ENCODE results near the gene SYNGR2. TPM values are rescaled to one million over a fixed set of nuclear protein-coding genes. Genes with fewer than 3 reads are reported as not detected.
"Not testable (repeated sequence)": the region's sequence is repeated elsewhere in the genome, so short reads cannot be mapped to it uniquely, and the experiment has no call there.

SYNGR2 gene
- polyA plus RNA-seq, 3 donors = 52.8 to 75.7 (median 63.8) TPM

DNA sequence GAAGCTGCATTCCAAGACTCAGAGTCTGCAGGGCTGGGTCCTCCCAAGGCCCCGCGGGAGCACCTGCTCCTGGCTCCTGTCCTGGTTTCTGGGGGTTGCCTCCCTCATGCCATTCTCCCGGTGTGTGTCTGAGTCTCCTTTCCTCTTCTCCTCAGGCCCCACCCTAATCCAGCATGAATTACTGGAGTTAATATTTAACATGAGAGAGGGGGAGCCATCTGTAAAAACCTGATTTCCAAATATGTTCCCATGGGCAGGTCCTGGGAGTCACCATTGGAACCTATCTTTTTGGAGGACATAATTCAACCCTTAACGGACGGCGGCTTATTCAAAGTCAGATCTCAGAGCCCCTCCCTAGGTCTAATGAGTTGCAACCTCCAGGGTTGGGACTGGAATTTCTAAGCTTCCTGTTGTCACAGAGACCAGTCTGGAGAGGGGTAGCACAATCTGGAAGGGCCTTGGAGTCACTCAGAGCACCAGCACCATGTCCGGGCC lies 16.8 kb upstream of the SYNGR2 start:
- DNase-seq (ENCODE audit: extremely low read depth in 1 of 11, low read depth in 9 of 11, low spot score in 4 of 11) = no peak

- no peak for DNase-seq (ENCODE audit: extremely low read depth in 1 of 11, low read depth in 9 of 11, low spot score in 4 of 11)
These were observed 13.2 kb upstream of the SYNGR2 start for GRCh38 chr17:78154903-78155811.

DNA sequence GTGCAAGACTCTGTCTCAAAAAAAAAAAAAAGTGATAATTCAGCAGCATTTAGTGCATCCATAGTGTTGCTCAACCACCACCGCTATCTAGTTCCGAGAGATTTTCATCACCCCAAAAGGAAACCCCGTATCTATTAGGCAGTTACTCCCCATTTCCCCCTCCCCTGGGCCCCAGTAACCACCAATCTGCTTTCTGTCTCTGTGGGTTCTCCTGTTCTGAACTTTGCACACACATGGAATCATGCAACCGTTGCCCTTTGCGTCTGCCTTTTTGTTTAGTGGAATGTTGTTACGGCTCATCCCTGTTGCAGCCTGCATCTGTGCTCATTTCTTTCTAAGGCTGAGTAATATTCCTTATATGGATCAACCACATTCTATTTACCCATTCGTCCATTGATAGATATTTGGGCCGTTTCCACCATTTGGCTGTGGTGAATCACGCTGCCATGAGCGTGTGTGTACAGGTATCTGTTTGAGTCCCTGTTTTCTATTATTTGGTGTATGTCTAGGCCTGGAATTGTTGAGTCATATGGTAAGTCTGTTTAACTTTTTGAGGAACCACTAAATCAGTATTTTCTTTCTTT lies 8.7 kb upstream of the SYNGR2 start:
- DNase-seq (ENCODE audit: extremely low read depth in 1 of 11, low read depth in 9 of 11, low spot score in 4 of 11) = no peak

GRCh38 chr17:78163881-78164747 lies 4.3 kb upstream of the SYNGR2 start:
- no peak for DNase-seq (ENCODE audit: extremely low read depth in 1 of 11, low read depth in 9 of 11, low spot score in 4 of 11)

DNA sequence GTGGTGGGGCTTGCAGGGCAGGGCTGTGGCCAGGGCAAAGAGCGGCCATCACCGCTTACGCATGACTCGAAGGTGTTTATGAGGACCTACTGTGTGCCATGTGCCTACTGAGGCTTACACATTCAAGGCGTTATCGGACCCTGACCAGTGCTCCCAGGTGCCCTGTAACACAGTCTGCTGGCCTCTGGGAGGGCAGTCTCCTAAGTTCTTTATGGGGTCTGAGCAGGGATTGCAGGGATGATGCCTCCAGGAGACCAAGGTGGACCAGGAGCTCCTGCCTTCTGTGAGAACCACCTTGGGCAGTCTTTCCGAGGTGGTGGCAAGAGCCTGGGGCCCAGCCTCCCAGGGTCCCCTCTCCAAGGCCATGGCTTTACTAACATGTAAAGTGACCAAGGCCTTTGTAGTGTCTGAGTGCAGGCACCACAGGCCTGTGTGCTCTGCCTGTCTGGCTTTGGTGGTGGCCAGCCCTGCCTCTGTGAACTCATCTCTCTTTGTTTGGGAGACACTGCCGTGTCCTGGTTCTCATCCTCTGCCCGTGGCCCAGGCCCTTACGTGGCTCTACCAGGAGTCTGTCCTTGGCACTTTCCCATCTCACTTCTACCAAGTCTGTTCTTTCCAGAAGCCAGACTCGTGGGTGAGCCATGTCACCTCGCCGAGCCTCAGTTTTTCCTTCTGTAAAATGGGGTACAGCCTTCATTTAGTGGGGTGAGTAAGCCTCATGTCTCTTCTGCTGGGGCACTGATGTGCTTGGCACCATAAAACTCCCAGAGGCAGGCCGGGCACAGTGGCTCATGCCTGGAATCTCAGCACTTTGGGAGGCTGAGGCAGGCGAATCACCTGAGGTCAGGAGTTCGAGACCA lies 3.4 kb upstream of the SYNGR2 start:
- no peak for DNase-seq (ENCODE audit: extremely low read depth in 1 of 11, low read depth in 9 of 11, low spot score in 4 of 11)

GRCh38 chr17:78166416-78166815 lies 2.0 kb upstream of the SYNGR2 start:
- DNase-seq (ENCODE audit: extremely low read depth in 1 of 11, low read depth in 9 of 11, low spot score in 4 of 11) = no peak

- no peak for DNase-seq (ENCODE audit: extremely low read depth in 1 of 11, low read depth in 9 of 11, low spot score in 4 of 11)
These were observed 767 bp downstream of the SYNGR2 start for GRCh38 chr17:78168903-78169793.

- DNase-seq (ENCODE audit: extremely low read depth in 1 of 11, low read depth in 9 of 11, low spot score in 4 of 11) = no peak
These were observed 2.6 kb downstream of the SYNGR2 start for GRCh38 chr17:78170692-78171590.

DNA sequence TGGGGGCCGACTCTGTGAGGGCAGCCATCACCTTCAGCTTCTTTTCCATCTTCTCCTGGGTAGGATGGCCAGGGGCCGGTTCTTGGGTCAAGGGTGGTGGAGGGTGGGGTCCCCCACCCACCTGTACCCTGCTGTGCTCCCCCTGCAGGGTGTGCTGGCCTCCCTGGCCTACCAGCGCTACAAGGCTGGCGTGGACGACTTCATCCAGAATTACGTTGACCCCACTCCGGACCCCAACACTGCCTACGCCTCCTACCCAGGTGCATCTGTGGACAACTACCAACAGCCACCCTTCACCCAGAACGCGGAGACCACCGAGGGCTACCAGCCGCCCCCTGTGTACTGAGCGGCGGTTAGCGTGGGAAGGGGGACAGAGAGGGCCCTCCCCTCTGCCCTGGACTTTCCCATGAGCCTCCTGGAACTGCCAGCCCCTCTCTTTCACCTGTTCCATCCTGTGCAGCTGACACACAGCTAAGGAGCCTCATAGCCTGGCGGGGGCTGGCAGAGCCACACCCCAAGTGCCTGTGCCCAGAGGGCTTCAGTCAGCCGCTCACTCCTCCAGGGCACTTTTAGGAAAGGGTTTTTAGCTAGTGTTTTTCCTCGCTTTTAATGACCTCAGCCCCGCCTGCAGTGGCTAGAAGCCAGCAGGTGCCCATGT lies 3.3 kb downstream of the SYNGR2 start:
- not testable (repeated sequence) for DNase-seq (ENCODE audit: extremely low read depth in 1 of 11, low read depth in 9 of 11, low spot score in 4 of 11)

DNA sequence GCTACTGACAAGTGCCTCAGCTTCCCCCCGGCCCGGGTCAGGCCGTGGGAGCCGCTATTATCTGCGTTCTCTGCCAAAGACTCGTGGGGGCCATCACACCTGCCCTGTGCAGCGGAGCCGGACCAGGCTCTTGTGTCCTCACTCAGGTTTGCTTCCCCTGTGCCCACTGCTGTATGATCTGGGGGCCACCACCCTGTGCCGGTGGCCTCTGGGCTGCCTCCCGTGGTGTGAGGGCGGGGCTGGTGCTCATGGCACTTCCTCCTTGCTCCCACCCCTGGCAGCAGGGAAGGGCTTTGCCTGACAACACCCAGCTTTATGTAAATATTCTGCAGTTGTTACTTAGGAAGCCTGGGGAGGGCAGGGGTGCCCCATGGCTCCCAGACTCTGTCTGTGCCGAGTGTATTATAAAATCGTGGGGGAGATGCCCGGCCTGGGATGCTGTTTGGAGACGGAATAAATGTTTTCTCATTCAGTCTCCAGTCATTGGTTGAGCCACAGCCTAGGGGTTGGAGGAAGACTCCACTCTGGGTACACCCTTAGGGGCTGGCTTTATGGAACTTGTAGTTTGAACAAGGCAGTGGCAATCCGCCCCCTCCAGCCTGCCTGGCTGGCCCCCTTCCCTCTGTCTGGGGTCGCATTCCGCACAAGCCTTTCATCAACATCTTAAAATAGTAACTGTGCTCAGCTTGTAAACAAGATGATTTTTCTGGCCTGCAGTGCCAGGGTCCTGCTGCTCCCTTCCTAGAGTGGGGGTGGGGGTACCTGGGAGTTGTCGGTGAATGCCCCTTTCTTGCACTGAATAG lies 4.1 kb downstream of the SYNGR2 start:
- DNase-seq (ENCODE audit: extremely low read depth in 1 of 11, low read depth in 9 of 11, low spot score in 4 of 11) = no peak

DNA sequence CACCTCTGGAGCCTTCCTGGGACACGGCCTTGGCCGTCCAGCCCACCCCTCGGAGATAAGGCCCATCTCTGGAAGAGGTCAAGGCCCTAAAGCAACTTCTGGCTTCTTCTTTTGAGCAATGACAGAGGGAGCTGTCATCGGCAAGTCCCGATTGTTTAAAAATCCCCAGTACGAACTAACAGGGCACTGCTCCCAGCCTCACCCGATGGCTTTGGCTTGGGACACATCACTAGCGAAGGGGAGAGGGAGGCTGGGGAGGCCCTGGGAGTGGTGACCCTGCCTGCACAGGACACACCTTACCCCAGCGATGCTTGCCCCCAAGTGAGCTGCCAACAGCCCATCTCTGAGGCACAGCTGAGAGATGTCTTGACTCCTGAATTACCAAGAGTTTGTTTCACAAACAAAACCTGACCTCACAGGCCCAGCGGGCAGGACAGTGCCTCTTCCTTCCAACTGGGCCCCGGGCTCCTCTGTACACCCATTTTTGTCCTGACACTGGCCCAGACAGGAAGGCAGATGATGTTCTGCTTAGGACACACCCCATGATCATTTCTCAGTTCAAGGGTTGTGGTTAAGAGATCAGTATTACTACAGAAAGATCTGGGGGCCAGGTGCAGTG lies 4.8 kb downstream of the SYNGR2 start:
- DNase-seq (ENCODE audit: extremely low read depth in 1 of 11, low read depth in 9 of 11, low spot score in 4 of 11) = no peak

DNA sequence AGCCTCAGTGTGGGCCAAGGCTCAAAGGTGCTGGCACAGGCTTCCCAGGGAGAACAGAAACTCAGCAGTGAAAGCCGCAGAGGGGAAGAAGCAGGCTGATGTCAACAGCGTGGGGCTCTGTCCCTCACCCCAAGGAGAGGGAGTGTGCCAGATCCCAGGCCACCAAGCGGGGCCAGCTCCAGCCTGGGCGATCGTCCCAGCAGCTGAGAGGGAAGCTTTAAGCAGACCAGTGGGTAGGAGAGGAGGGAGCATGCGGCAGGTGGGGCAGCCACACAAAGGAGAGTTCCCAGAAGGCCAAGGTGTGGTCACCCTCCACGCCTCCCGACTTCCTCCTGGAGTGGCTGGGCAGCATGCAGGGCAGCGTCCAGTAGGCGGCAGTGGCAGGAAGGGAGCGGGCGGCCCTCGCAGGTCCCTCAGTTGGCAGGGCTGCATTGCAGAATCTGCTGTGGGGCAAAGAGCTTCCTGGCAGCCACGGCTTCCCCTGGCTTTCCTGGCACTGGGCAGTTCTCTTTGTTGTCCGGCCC lies 6.0 kb downstream of the SYNGR2 start:
- no peak for DNase-seq (ENCODE audit: extremely low read depth in 1 of 11, low read depth in 9 of 11, low spot score in 4 of 11)

- no peak for DNase-seq (ENCODE audit: extremely low read depth in 1 of 11, low read depth in 9 of 11, low spot score in 4 of 11)
These were observed 6.7 kb downstream of the SYNGR2 start for GRCh38 chr17:78174870-78175642.

GRCh38 chr17:78175643-78175981 lies 7.2 kb downstream of the SYNGR2 start:
- DNase-seq (ENCODE audit: extremely low read depth in 1 of 11, low read depth in 9 of 11, low spot score in 4 of 11) = no peak

Measured in renal cortex interstitium (tissue), 11 donors.